Gastrocnemius medialis (tissue), 4 donors: ENCODE measurements around the gene COL6A1.

ENCODE experiments used
- POLR2A ChIP-seq, 2 donors: fragments of 450-650 bp; IDR thresholded peaks; one replicate each; pipeline ENCODE4 v1.6.1; 2017; ENCODE audit warnings: antibody characterized with exemption in 2 of 2, mild to moderate bottlenecking in 2 of 2, moderate library complexity in 2 of 2
- TF ChIP-seq, protein P1 (sequence below), 5 experiments: fragments of 450-650 bp in 3 of 5; fragments of 200-600 bp in 2 of 5; sonication (generic) in 2 of 5; IDR thresholded peaks in 4 of 5; conservative IDR thresholded peaks in 1 of 5; 1 replicate in 4 of 5; 2 replicates in 1 of 5; pipeline ENCODE4 v1.5.1; 2016 to 2019; ENCODE audit warnings: antibody characterized with exemption in 5 of 5, mild to moderate bottlenecking in 3 of 5, moderate library complexity in 3 of 5

DNA sequence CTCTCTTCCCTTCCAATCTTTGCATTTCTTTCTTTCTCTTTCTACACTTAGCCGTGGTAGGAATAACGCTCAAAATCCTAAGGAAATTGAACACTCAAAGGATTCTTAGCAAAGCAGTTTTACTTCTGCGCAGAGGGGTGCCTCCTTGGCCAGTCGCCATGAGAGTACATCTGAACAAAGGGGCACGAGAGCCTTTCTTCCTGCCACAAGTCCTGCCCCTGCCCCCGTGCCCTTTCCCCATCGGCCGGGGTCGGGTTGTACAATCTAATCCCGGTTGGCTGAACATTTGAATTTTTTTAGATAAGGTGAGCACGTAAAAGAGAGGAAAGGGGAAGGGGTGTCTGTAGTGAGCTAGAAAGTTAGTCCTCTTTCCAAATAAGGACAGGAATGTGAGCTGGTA, 28.6 kb upstream of the COL6A1 start:
- TF ChIP-seq, protein P1, sequence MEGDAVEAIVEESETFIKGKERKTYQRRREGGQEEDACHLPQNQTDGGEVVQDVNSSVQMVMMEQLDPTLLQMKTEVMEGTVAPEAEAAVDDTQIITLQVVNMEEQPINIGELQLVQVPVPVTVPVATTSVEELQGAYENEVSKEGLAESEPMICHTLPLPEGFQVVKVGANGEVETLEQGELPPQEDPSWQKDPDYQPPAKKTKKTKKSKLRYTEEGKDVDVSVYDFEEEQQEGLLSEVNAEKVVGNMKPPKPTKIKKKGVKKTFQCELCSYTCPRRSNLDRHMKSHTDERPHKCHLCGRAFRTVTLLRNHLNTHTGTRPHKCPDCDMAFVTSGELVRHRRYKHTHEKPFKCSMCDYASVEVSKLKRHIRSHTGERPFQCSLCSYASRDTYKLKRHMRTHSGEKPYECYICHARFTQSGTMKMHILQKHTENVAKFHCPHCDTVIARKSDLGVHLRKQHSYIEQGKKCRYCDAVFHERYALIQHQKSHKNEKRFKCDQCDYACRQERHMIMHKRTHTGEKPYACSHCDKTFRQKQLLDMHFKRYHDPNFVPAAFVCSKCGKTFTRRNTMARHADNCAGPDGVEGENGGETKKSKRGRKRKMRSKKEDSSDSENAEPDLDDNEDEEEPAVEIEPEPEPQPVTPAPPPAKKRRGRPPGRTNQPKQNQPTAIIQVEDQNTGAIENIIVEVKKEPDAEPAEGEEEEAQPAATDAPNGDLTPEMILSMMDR (IDR thresholded peaks at IDR 0.05 in 4 of 5, conservative IDR thresholded peaks at IDR 0.05 in 1 of 5): no peak
- TF ChIP-seq POLR2A (IDR thresholded peaks at IDR 0.05): no peak
